ENCODE results near the gene MRPL55.

DNA sequence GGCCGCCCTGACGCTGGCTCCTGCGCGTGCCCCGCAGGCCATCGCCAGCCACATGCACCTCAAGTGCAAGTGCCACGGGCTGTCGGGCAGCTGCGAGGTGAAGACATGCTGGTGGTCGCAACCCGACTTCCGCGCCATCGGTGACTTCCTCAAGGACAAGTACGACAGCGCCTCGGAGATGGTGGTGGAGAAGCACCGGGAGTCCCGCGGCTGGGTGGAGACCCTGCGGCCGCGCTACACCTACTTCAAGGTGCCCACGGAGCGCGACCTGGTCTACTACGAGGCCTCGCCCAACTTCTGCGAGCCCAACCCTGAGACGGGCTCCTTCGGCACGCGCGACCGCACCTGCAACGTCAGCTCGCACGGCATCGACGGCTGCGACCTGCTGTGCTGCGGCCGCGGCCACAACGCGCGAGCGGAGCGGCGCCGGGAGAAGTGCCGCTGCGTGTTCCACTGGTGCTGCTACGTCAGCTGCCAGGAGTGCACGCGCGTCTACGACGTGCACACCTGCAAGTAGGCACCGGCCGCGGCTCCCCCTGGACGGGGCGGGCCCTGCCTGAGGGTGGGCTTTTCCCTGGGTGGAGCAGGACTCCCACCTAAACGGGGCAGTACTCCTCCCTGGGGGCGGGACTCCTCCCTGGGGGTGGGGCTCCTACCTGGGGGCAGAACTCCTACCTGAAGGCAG is 50.0 kb downstream of the MRPL55 start:
- TF ChIP-seq CTCF (conservative IDR thresholded peaks at IDR 0.05; ENCODE audit: low read depth, low read length) (no peak), EZH2 (IDR thresholded peaks at IDR 0.05; ENCODE audit: borderline replicate concordance, low read depth, low read length, poor library complexity, severe bottlenecking) (peak; percentile 44)

Data from A673 (cell line).